Left ventricle myocardium inferior (tissue), 1 donor: ENCODE measurements around the gene KCTD8. TPM values are rescaled to one million over a fixed set of nuclear protein-coding genes. Genes with fewer than 3 reads are reported as not detected.

Experiments
- DNase-seq: peaks from one replicate; pipeline ENCODE4 v3.0.0-alpha.2; 2020
- H3K27ac ChIP-seq: fragments of 200-600 bp; replicated peaks from 2 replicates; pipeline ENCODE4 v1.8.0; 2021
- H3K27me3 ChIP-seq: fragments of 200-600 bp; 2 replicates; pipeline ENCODE4 v1.8.0; 2021; ENCODE audit warnings: low read depth
- H3K36me3 ChIP-seq: fragments of 200-600 bp; 2 replicates; pipeline ENCODE4 v1.8.0; 2021
- H3K4me1 ChIP-seq: fragments of 200-600 bp; 2 replicates; pipeline ENCODE4 v1.8.0; 2021
- H3K4me3 ChIP-seq: fragments of 200-600 bp; 2 replicates; pipeline ENCODE4 v1.8.0; 2021; ENCODE audit warnings: mild to moderate bottlenecking, moderate library complexity
- H3K9me3 ChIP-seq: fragments of 200-600 bp; replicated peaks from 2 replicates; pipeline ENCODE4 v1.8.0; 2021
- intact Hi-C: fragments of 100-400 bp; cut with micrococcal nuclease; formaldehyde crosslinking; loops from one replicate; pipeline ENCODE4 v1.11.0; 2022
- total RNA-seq: library from RNA; stranded (reverse); fragmentation: NEBNext Ultra II Directional; extraction: Animal tissue kit (Norgen Biotek cat#: 25700); gene quantifications from one replicate; pipeline ENCODE4 v1.2.1, GENCODE V29; 2021
- TF ChIP-seq, protein P1 (sequence below): fragments of 200-600 bp; IDR thresholded peaks from 2 replicates; pipeline ENCODE4 v1.8.0; 2021; ENCODE audit warnings: antibody characterized with exemption, mild to moderate bottlenecking, borderline replicate concordance
- donor health status: DM: no; HTN: yes; CAD: no; lungs with severe emphysema.

KCTD8 gene
- total RNA-seq, 1 donor from 2014 or later, result 0.14 TPM

DNA sequence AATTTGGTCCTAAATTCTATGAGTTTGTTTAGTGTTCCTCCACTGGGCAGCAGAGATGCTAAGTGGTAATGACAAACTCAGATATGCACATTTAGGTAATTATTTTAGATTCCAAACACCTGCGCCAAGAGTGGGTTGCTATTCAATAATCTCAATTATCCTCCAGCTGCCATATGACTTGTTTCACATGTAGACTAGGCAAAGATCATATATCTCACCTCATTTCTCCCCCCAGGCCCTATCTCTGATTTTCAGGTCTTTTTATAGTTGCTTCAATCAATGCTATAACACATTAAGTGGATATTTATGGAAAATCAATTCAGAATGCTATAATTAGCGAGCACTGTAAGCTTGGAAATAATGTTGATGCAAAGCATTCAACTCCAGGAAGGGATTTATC is 217.6 kb downstream of the KCTD8 start:
- H3K27ac ChIP-seq, result no peak overlapping the region
- no peaks in the 10 kb centered on the region for H3K4me1 ChIP-seq
- no peaks in the 10 kb centered on the region for H3K27me3 ChIP-seq
- intact Hi-C loops, result no loop called here
- H3K4me3 ChIP-seq, result no peak overlapping the region
- H3K36me3 ChIP-seq, result no peaks in the 10 kb centered on the region
- DNase-seq, result no peak
- peaks cover 4% of the 10 kb centered on the region for H3K9me3 ChIP-seq
- TF ChIP-seq, protein P1, sequence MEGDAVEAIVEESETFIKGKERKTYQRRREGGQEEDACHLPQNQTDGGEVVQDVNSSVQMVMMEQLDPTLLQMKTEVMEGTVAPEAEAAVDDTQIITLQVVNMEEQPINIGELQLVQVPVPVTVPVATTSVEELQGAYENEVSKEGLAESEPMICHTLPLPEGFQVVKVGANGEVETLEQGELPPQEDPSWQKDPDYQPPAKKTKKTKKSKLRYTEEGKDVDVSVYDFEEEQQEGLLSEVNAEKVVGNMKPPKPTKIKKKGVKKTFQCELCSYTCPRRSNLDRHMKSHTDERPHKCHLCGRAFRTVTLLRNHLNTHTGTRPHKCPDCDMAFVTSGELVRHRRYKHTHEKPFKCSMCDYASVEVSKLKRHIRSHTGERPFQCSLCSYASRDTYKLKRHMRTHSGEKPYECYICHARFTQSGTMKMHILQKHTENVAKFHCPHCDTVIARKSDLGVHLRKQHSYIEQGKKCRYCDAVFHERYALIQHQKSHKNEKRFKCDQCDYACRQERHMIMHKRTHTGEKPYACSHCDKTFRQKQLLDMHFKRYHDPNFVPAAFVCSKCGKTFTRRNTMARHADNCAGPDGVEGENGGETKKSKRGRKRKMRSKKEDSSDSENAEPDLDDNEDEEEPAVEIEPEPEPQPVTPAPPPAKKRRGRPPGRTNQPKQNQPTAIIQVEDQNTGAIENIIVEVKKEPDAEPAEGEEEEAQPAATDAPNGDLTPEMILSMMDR, result no peak

DNA sequence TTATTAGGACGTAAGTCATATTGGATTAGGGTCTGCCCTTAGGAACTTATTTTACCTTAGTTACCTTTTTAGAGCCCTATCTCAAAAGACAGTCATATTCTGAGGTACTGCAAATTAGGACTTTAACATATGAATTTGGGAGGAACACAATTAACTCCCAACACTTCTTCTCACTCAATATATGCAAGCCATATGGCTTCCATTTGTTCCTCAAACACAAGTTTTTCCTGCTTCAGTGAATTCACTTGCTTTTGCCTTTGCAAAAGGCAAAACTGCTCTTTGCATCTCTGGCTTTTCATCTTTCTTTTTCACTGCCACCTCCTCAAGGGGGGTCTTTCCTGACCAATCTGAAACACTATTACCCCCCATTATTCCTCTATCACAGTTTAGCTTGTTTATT is 220.3 kb downstream of the KCTD8 start:
- intact Hi-C loops, result no loop called here
- H3K27ac ChIP-seq, result no peak overlapping the region
- H3K4me1 ChIP-seq, result no peaks in the 10 kb centered on the region
- H3K27me3 ChIP-seq, result no peaks in the 10 kb centered on the region
- no peak overlapping the region for H3K4me3 ChIP-seq
- TF ChIP-seq, protein P1, result no peak
- DNase-seq, result no peak
- H3K36me3 ChIP-seq, result no peaks in the 10 kb centered on the region
- peaks cover 8% of the 10 kb centered on the region for H3K9me3 ChIP-seq

DNA sequence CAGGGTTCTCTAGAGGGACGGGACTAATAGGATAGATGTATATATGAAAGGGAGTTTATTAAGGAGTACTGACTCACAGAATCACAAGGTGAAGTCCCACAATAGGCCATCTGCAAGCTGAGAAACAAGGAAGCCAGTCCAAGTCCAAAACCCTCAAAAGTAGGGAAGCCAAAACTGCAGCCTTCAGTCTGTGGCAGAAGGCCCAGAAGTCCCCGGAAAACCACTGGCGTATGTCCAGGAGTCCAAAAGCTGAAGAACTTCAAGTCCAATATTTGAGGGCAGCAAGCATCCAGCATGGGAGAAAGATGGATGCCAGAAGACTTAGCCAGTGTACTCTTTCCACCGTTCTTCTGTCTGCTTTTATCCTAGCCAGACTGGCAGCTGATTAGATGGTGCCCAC is 227.2 kb downstream of the KCTD8 start:
- Histone ChIP-seq H3K36me3 (no peaks in the 10 kb centered on the region), H3K27me3 (no peaks in the 10 kb centered on the region), H3K27ac (no peak overlapping the region), H3K4me1 (no peaks in the 10 kb centered on the region), H3K9me3 (peaks cover 8% of the 10 kb centered on the region), H3K4me3 (no peak overlapping the region)
- intact Hi-C loops, result no loop called here
- TF ChIP-seq, protein P1, result no peak
- no peak for DNase-seq

DNA sequence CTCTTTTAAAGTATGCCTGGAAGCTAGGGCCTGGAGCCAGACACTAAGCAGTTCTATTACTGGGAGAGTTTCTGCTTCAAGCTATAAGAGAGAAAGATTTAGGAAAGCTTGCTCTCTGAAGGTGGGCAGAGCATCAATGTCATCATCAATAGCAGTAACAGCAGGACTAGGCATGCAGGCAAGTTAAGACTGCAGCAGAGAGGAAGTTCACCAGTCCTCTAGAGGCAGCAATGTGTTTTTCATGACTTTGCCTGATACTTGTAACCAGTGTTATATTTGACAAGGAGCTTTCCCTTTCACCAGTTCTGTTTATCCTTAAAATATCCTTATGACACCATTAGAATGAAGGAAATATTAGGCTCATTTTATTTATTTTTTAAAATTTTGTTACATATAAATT is 237.9 kb downstream of the KCTD8 start:
- intact Hi-C loops, result no loop called here
- TF ChIP-seq, protein P1, result no peak
- H3K27me3 ChIP-seq, result no peaks in the 10 kb centered on the region
- H3K36me3 ChIP-seq, result no peaks in the 10 kb centered on the region
- DNase-seq, result no peak
- no peak overlapping the region for H3K4me3 ChIP-seq
- no peak overlapping the region for H3K27ac ChIP-seq
- H3K9me3 ChIP-seq, result no peaks in the 10 kb centered on the region
- no peaks in the 10 kb centered on the region for H3K4me1 ChIP-seq

DNA sequence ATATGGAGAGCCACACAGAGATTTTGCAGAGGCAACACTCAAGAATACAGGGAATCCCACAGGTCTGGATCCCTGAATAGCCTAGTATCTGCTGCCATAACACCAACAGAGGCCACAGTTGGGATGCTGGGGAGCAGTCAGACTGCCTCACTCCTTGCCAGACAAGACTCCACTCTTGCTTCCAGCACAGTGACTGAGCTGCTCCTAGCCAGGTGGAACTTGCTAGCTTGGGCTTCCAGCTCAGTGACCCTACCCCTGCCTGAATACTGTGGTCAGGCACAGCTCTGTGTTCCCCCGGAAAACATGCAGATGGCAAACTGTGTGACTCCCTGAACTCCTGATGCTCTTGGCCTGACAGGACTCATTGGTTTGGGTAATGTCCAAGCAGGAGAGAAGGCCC is 251.8 kb downstream of the KCTD8 start:
- DNase-seq, result no peak
- Histone ChIP-seq H3K4me3 (no peak overlapping the region), H3K4me1 (no peaks in the 10 kb centered on the region), H3K27me3 (no peaks in the 10 kb centered on the region), H3K36me3 (no peaks in the 10 kb centered on the region), H3K9me3 (peaks cover 45% of the 10 kb centered on the region), H3K27ac (no peak overlapping the region)
- intact Hi-C loops, result no loop called here
- TF ChIP-seq, protein P1, result no peak

DNA sequence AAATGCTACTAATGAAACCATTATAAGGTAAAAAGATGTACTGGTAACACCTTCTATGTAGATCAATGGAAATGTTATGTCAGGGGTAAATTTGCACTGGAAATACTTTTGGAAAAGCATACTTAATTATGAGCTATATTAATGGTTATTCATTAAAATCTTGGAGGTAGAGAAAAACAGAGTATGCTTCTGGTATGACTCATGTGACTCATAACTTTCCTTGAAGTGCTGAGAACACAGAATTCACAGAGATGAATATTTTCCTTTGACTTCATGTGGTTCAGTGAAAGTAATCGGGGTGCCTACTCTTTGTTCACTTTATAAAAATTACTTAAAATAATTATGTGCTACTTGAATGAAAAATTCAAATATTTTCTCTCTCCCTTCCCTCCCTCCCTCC is 254.2 kb downstream of the KCTD8 start:
- intact Hi-C loops, result no loop called here
- TF ChIP-seq, protein P1, result no peak
- no peaks in the 10 kb centered on the region for H3K27me3 ChIP-seq
- no peaks in the 10 kb centered on the region for H3K36me3 ChIP-seq
- no peak overlapping the region for H3K27ac ChIP-seq
- peaks cover 33% of the 10 kb centered on the region for H3K9me3 ChIP-seq
- DNase-seq, result no peak
- no peak overlapping the region for H3K4me3 ChIP-seq
- H3K4me1 ChIP-seq, result no peaks in the 10 kb centered on the region
